Measurements from ENCODE around the gene DDB1. TPM values are rescaled to one million over a fixed set of nuclear protein-coding genes. Genes with fewer than 3 reads are reported as not detected.

Gene DDB1
- total and polyA plus RNA-seq, 4 donors, result 44.2 to 148 (median 107) TPM

GRCh38 chr11:61349916-61350315 lies 17.0 kb upstream of the DDB1 start:
- ATAC-seq (ENCODE audit: low FRiP score) (no peak), DNase-seq (no peak)
- Histone ChIP-seq H3K36me3 (ENCODE audit: control insufficient read depth in 1 of 2, insufficient read depth in 2 of 2, low read length in 1 of 2) (peaks cover 0 to 15% of the 10 kb centered on the region in 2 donors), H3K4me1 (ENCODE audit: control insufficient read depth in 1 of 2, insufficient read depth in 2 of 2, low read length in 2 of 2) (no peaks in the 10 kb centered on the region), H3K27me3 (ENCODE audit: control insufficient read depth in 1 of 2, insufficient read depth in 2 of 2, low read length in 1 of 2) (no peaks in the 10 kb centered on the region), H3K4me3 (ENCODE audit: low read length in 2 of 2) (no peak overlapping the region), H3K9me3 (ENCODE audit: control insufficient read depth, low read length) (no peaks in the 10 kb centered on the region), H3K27ac (ENCODE audit: low read depth in 1 of 2, low read length in 2 of 2) (no peak overlapping the region)
- intact Hi-C loops (cut with DNase I), result no loop called here
- 92 to 93% methylated on average over 10 of the region's 10 CpGs for WGBS, 2 donors

- Histone ChIP-seq H3K4me3 (ENCODE audit: low read length in 2 of 2) (no peak overlapping the region), H3K4me1 (ENCODE audit: control insufficient read depth in 1 of 2, insufficient read depth in 2 of 2, low read length in 2 of 2) (no peaks in the 10 kb centered on the region), H3K27me3 (ENCODE audit: control insufficient read depth in 1 of 2, insufficient read depth in 2 of 2, low read length in 1 of 2) (no peaks in the 10 kb centered on the region), H3K9me3 (ENCODE audit: control insufficient read depth, low read length) (no peaks in the 10 kb centered on the region), H3K27ac (ENCODE audit: low read depth in 1 of 2, low read length in 2 of 2) (no peak overlapping the region), H3K36me3 (ENCODE audit: control insufficient read depth in 1 of 2, insufficient read depth in 2 of 2, low read length in 1 of 2) (peaks cover 0 to 15% of the 10 kb centered on the region in 2 donors)
- peak in 1 of 2 donors; percentile 55 for DNase-seq
- WGBS, 2 donors, result 85 to 87% methylated on average over 12 of the region's 12 CpGs
- intact Hi-C loops (cut with DNase I), result no loop called here
- no peak for ATAC-seq (ENCODE audit: low FRiP score)
These were observed 16.4 kb upstream of the DDB1 start for GRCh38 chr11:61349189-61349751.

GRCh38 chr11:61347916-61348461 lies 15.1 kb upstream of the DDB1 start:
- no peak overlapping the region for H3K4me3 ChIP-seq (ENCODE audit: low read length in 2 of 2)
- H3K36me3 ChIP-seq (ENCODE audit: control insufficient read depth in 1 of 2, insufficient read depth in 2 of 2, low read length in 1 of 2), result peaks cover 0 to 15% of the 10 kb centered on the region in 2 donors
- no peaks in the 10 kb centered on the region for H3K27me3 ChIP-seq (ENCODE audit: control insufficient read depth in 1 of 2, insufficient read depth in 2 of 2, low read length in 1 of 2)
- H3K4me1 ChIP-seq (ENCODE audit: control insufficient read depth in 1 of 2, insufficient read depth in 2 of 2, low read length in 2 of 2), result no peaks in the 10 kb centered on the region
- WGBS, 2 donors, result 69 to 73% methylated on average over 11 of the region's 11 CpGs
- H3K27ac ChIP-seq (ENCODE audit: low read depth in 1 of 2, low read length in 2 of 2), result no peak overlapping the region
- intact Hi-C loops (cut with DNase I), result no loop called here
- no peaks in the 10 kb centered on the region for H3K9me3 ChIP-seq (ENCODE audit: control insufficient read depth, low read length)
- DNase-seq, result peak in 1 of 2 donors; percentile 74
- ATAC-seq (ENCODE audit: low FRiP score), result peak; percentile 61

DNA sequence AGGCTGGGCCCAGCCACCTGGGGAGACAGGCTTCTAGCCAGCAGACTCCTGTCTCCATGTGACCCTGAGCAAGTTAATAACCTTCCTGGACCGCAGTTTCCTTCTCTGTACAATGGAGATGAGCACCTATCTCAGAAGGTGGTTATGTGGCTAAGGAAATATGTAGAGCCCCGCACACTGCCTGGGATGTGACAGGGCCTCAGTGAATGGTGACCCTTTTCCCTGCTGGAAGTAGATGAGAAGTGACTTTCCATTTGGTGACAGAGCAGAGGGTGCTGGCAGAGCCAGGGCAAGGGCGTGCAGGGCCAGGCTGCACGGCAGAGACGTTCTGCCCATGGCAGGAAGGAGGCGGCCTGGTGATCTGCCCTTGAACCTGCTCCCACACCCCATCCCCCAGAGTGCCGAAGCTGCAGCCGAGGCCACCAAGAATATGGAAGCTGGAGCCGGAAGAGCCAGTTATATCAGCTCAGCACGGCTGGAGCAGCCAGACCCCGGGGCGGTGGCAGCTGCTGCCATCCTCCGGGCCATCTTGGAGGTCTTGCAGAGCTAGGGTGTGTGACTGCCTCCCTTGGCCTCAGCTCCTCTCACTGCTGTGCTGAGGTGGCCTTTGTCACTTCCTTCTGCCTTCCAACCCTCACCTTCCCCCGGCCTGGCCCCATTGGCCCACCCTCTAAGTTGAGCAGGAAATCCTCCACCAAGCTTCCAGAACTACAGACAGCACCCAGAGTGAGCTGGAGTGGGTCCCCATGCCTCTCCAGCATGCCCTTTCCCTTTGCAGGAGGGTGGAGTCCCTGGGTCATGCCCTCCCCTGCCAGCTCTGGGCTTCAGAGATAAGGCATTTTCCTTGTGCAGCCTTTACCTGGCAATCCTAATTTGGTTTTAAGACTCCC lies 13.3 kb upstream of the DDB1 start:
- H3K9me3 ChIP-seq (ENCODE audit: control insufficient read depth, low read length), result no peaks in the 10 kb centered on the region
- intact Hi-C loops (cut with DNase I), result no loop called here
- no peaks in the 10 kb centered on the region for H3K4me1 ChIP-seq (ENCODE audit: control insufficient read depth in 1 of 2, insufficient read depth in 2 of 2, low read length in 2 of 2)
- H3K27ac ChIP-seq (ENCODE audit: low read depth in 1 of 2, low read length in 2 of 2), result no peak overlapping the region
- no peak for ATAC-seq (ENCODE audit: low FRiP score)
- 81 to 91% methylated on average over 13 to 14 of the region's 14 CpGs for WGBS, 2 donors
- no peaks in the 10 kb centered on the region for H3K27me3 ChIP-seq (ENCODE audit: control insufficient read depth in 1 of 2, insufficient read depth in 2 of 2, low read length in 1 of 2)
- H3K4me3 ChIP-seq (ENCODE audit: low read length in 2 of 2), result no peak overlapping the region
- DNase-seq, result peak in 1 of 2 donors; percentile 70
- H3K36me3 ChIP-seq (ENCODE audit: control insufficient read depth in 1 of 2, insufficient read depth in 2 of 2, low read length in 1 of 2), result peaks cover 0 to 10% of the 10 kb centered on the region in 2 donors

DNA sequence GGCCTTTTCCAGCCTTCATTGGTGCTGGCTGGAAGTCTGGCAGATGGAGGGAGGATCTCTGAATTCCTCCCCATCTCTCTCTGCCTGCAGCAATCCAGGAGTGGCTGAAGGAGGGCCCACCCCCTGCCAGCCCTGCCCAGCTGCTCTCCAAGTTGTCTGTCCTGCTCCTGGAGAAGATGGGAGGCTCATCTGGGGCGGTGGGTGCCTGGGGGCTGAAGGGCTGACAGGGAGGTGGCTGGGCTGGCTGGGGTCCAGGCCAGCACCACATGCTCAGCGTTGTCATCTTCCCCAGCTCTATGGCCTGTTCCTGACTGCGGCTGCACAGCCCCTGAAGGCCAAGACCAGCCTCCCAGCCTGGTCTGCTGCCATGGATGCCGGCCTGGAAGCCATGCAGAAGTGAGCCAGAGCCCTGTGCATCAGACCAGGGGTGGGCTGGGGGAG lies 12.3 kb upstream of the DDB1 start:
- WGBS, 2 donors, result 61 to 64% methylated on average over 4 of the region's 4 CpGs
- no peaks in the 10 kb centered on the region for H3K27me3 ChIP-seq (ENCODE audit: control insufficient read depth in 1 of 2, insufficient read depth in 2 of 2, low read length in 1 of 2)
- H3K36me3 ChIP-seq (ENCODE audit: control insufficient read depth in 1 of 2, insufficient read depth in 2 of 2, low read length in 1 of 2), result peaks cover 0 to 10% of the 10 kb centered on the region in 2 donors
- intact Hi-C loops (cut with DNase I), result no loop called here
- H3K4me1 ChIP-seq (ENCODE audit: control insufficient read depth in 1 of 2, insufficient read depth in 2 of 2, low read length in 2 of 2), result no peaks in the 10 kb centered on the region
- H3K4me3 ChIP-seq (ENCODE audit: low read length in 2 of 2), result no peak overlapping the region
- ATAC-seq (ENCODE audit: low FRiP score) (peak; percentile 28), DNase-seq (peak in 1 of 2 donors; percentile 62)
- no peak overlapping the region for H3K27ac ChIP-seq (ENCODE audit: low read depth in 1 of 2, low read length in 2 of 2)
- H3K9me3 ChIP-seq (ENCODE audit: control insufficient read depth, low read length), result no peaks in the 10 kb centered on the region

GRCh38 chr11:61343792-61344745 lies 11.2 kb upstream of the DDB1 start:
- WGBS, 2 donors, result 87 to 88% methylated on average over 29 of the region's 29 CpGs
- no peaks in the 10 kb centered on the region for H3K4me1 ChIP-seq (ENCODE audit: control insufficient read depth in 1 of 2, insufficient read depth in 2 of 2, low read length in 2 of 2)
- H3K27ac ChIP-seq (ENCODE audit: low read depth in 1 of 2, low read length in 2 of 2), result no peak overlapping the region
- H3K9me3 ChIP-seq (ENCODE audit: control insufficient read depth, low read length), result no peaks in the 10 kb centered on the region
- peak in 1 of 2 donors; percentile 63 for DNase-seq
- H3K36me3 ChIP-seq (ENCODE audit: control insufficient read depth in 1 of 2, insufficient read depth in 2 of 2, low read length in 1 of 2), result peaks cover 0 to 4% of the 10 kb centered on the region in 2 donors
- intact Hi-C loops (cut with DNase I), result no loop called here
- H3K27me3 ChIP-seq (ENCODE audit: control insufficient read depth in 1 of 2, insufficient read depth in 2 of 2, low read length in 1 of 2), result no peaks in the 10 kb centered on the region
- H3K4me3 ChIP-seq (ENCODE audit: low read length in 2 of 2), result no peak overlapping the region
- ATAC-seq (ENCODE audit: low FRiP score), result no peak

GRCh38 chr11:61342207-61342803 lies 9.4 kb upstream of the DDB1 start:
- no peaks in the 10 kb centered on the region for H3K27me3 ChIP-seq (ENCODE audit: control insufficient read depth in 1 of 2, insufficient read depth in 2 of 2, low read length in 1 of 2)
- intact Hi-C loops (cut with DNase I), result no loop called here
- 91 to 95% methylated on average over 20 of the region's 20 CpGs for WGBS, 2 donors
- no peaks in the 10 kb centered on the region for H3K36me3 ChIP-seq (ENCODE audit: control insufficient read depth in 1 of 2, insufficient read depth in 2 of 2, low read length in 1 of 2)
- H3K4me1 ChIP-seq (ENCODE audit: control insufficient read depth in 1 of 2, insufficient read depth in 2 of 2, low read length in 2 of 2), result no peaks in the 10 kb centered on the region
- ATAC-seq (ENCODE audit: low FRiP score) (no peak), DNase-seq (peak in 1 of 2 donors; percentile 70)
- H3K9me3 ChIP-seq (ENCODE audit: control insufficient read depth, low read length), result no peaks in the 10 kb centered on the region
- H3K27ac ChIP-seq (ENCODE audit: low read depth in 1 of 2, low read length in 2 of 2), result no peak overlapping the region
- H3K4me3 ChIP-seq (ENCODE audit: low read length in 2 of 2), result no peak overlapping the region

DNA sequence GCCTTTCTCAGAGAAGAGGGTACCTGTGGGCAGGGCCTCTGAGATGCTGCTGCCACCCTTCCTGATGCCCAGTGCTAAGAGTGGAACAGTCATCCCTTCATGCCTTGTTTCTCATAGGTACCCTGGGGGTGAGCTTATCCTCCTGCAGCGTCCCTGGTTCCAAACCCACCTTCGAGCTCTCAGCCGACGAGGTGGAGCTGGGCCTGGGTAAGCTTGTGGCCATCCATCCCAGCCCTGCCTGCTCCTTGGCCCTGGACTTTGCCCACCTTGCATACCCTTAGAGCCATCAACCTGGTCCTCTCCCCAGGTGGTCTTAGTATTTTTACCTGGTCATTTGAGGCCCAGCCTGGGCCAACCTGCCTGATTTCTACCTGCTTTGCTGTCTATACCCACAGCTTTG lies 8.8 kb upstream of the DDB1 start:
- DNase-seq (peak in 1 of 2 donors; percentile 33), ATAC-seq (ENCODE audit: low FRiP score) (no peak)
- Histone ChIP-seq H3K27me3 (ENCODE audit: control insufficient read depth in 1 of 2, insufficient read depth in 2 of 2, low read length in 1 of 2) (no peaks in the 10 kb centered on the region), H3K4me1 (ENCODE audit: control insufficient read depth in 1 of 2, insufficient read depth in 2 of 2, low read length in 2 of 2) (no peaks in the 10 kb centered on the region), H3K36me3 (ENCODE audit: control insufficient read depth in 1 of 2, insufficient read depth in 2 of 2, low read length in 1 of 2) (no peaks in the 10 kb centered on the region), H3K4me3 (ENCODE audit: low read length in 2 of 2) (no peak overlapping the region), H3K9me3 (ENCODE audit: control insufficient read depth, low read length) (no peaks in the 10 kb centered on the region), H3K27ac (ENCODE audit: low read depth in 1 of 2, low read length in 2 of 2) (no peak overlapping the region)
- 92 to 94% methylated on average over 4 of the region's 4 CpGs for WGBS, 2 donors
- intact Hi-C loops (cut with DNase I), result no loop called here

Data from aorta (tissue), 5 donors.